ENCODE measurements around the gene SLC6A3.

The SLC6A3 gene

GRCh38 chr5:1445689-1446601, 705 bp upstream of the SLC6A3 start:
- H3K36me3 Mint-ChIP-seq (ENCODE audit: low read depth): no peaks in the 10 kb centered on the region
- intact Hi-C loops (cut with micrococcal nuclease): no loop called here
- peaks cover 5% of the 10 kb centered on the region for H3K4me1 Mint-ChIP-seq (ENCODE audit: low read depth)
- H3K27me3 Mint-ChIP-seq: peaks cover 81% of the 10 kb centered on the region
- H3K4me3 Mint-ChIP-seq: no peak overlapping the region
- H3K9me3 Mint-ChIP-seq: peaks cover 2% of the 10 kb centered on the region
- no peak overlapping the region for H3K27ac Mint-ChIP-seq

- H3K27me3 Mint-ChIP-seq: peaks cover 83% of the 10 kb centered on the region
- no peaks in the 10 kb centered on the region for H3K36me3 Mint-ChIP-seq (ENCODE audit: low read depth)
- intact Hi-C loops (cut with micrococcal nuclease): no loop called here
- no peak overlapping the region for H3K27ac Mint-ChIP-seq
- H3K4me3 Mint-ChIP-seq: no peak overlapping the region
- peaks cover 5% of the 10 kb centered on the region for H3K4me1 Mint-ChIP-seq (ENCODE audit: low read depth)
- peaks cover 9% of the 10 kb centered on the region for H3K9me3 Mint-ChIP-seq
Measured at GRCh38 chr5:1444361-1445189, 665 bp downstream of the SLC6A3 start.

GRCh38 chr5:1443991-1444360, 1.3 kb downstream of the SLC6A3 start:
- intact Hi-C loops (cut with micrococcal nuclease): no loop called here
- Mint-ChIP-seq H3K27ac (no peak overlapping the region), H3K27me3 (peaks cover 78% of the 10 kb centered on the region), H3K4me3 (no peak overlapping the region), H3K9me3 (peaks cover 9% of the 10 kb centered on the region), H3K36me3 (ENCODE audit: low read depth) (no peaks in the 10 kb centered on the region), H3K4me1 (ENCODE audit: low read depth) (peaks cover 5% of the 10 kb centered on the region)

- H3K4me1 Mint-ChIP-seq (ENCODE audit: low read depth): peaks cover 5% of the 10 kb centered on the region
- H3K4me3 Mint-ChIP-seq: no peak overlapping the region
- intact Hi-C loops (cut with micrococcal nuclease): no loop called here
- H3K9me3 Mint-ChIP-seq: peaks cover 9% of the 10 kb centered on the region
- H3K27ac Mint-ChIP-seq: no peak overlapping the region
- peaks cover 73% of the 10 kb centered on the region for H3K27me3 Mint-ChIP-seq
- H3K36me3 Mint-ChIP-seq (ENCODE audit: low read depth): no peaks in the 10 kb centered on the region
Measured at GRCh38 chr5:1443171-1443570, 2.1 kb downstream of the SLC6A3 start.

- Mint-ChIP-seq H3K9me3 (peaks cover 9% of the 10 kb centered on the region), H3K27me3 (peaks cover 66% of the 10 kb centered on the region), H3K27ac (no peak overlapping the region), H3K36me3 (ENCODE audit: low read depth) (no peaks in the 10 kb centered on the region), H3K4me3 (no peak overlapping the region), H3K4me1 (ENCODE audit: low read depth) (peaks cover 5% of the 10 kb centered on the region)
- intact Hi-C loops (cut with micrococcal nuclease): no loop called here
Measured at GRCh38 chr5:1442222-1443145, 2.8 kb downstream of the SLC6A3 start.

GRCh38 chr5:1441166-1441865, 3.9 kb downstream of the SLC6A3 start:
- Mint-ChIP-seq H3K4me3 (no peak overlapping the region), H3K27me3 (peaks cover 60% of the 10 kb centered on the region), H3K36me3 (ENCODE audit: low read depth) (no peaks in the 10 kb centered on the region), H3K27ac (no peak overlapping the region), H3K4me1 (ENCODE audit: low read depth) (peaks cover 5% of the 10 kb centered on the region), H3K9me3 (peaks cover 9% of the 10 kb centered on the region)
- intact Hi-C loops (cut with micrococcal nuclease): no loop called here

GRCh38 chr5:1440098-1440493, 5.1 kb downstream of the SLC6A3 start:
- H3K9me3 Mint-ChIP-seq: peaks cover 9% of the 10 kb centered on the region
- H3K27ac Mint-ChIP-seq: no peak overlapping the region
- H3K4me1 Mint-ChIP-seq (ENCODE audit: low read depth): peaks cover 5% of the 10 kb centered on the region
- intact Hi-C loops (cut with micrococcal nuclease): no loop called here
- peaks cover 53% of the 10 kb centered on the region for H3K27me3 Mint-ChIP-seq
- H3K36me3 Mint-ChIP-seq (ENCODE audit: low read depth): no peaks in the 10 kb centered on the region
- no peak overlapping the region for H3K4me3 Mint-ChIP-seq

GRCh38 chr5:1439388-1440097, 5.7 kb downstream of the SLC6A3 start:
- H3K36me3 Mint-ChIP-seq (ENCODE audit: low read depth): no peaks in the 10 kb centered on the region
- H3K4me1 Mint-ChIP-seq (ENCODE audit: low read depth): peaks cover 2% of the 10 kb centered on the region
- intact Hi-C loops (cut with micrococcal nuclease): no loop called here
- H3K4me3 Mint-ChIP-seq: no peak overlapping the region
- H3K27me3 Mint-ChIP-seq: peaks cover 48% of the 10 kb centered on the region
- peaks cover 9% of the 10 kb centered on the region for H3K9me3 Mint-ChIP-seq
- no peak overlapping the region for H3K27ac Mint-ChIP-seq

- no peaks in the 10 kb centered on the region for H3K4me1 Mint-ChIP-seq (ENCODE audit: low read depth)
- H3K9me3 Mint-ChIP-seq: peaks cover 9% of the 10 kb centered on the region
- no peaks in the 10 kb centered on the region for H3K36me3 Mint-ChIP-seq (ENCODE audit: low read depth)
- intact Hi-C loops (cut with micrococcal nuclease): no loop called here
- peaks cover 42% of the 10 kb centered on the region for H3K27me3 Mint-ChIP-seq
- H3K27ac Mint-ChIP-seq: no peak overlapping the region
- H3K4me3 Mint-ChIP-seq: no peak overlapping the region
Measured at GRCh38 chr5:1438871-1439270, 6.4 kb downstream of the SLC6A3 start.

GRCh38 chr5:1437876-1438559, 7.2 kb downstream of the SLC6A3 start:
- H3K9me3 Mint-ChIP-seq: peaks cover 18% of the 10 kb centered on the region
- no peak overlapping the region for H3K4me3 Mint-ChIP-seq
- H3K27me3 Mint-ChIP-seq: peaks cover 33% of the 10 kb centered on the region
- H3K27ac Mint-ChIP-seq: no peak overlapping the region
- no peaks in the 10 kb centered on the region for H3K4me1 Mint-ChIP-seq (ENCODE audit: low read depth)
- no peaks in the 10 kb centered on the region for H3K36me3 Mint-ChIP-seq (ENCODE audit: low read depth)
- intact Hi-C loops (cut with micrococcal nuclease): no loop called here

- Mint-ChIP-seq H3K4me1 (ENCODE audit: low read depth) (no peaks in the 10 kb centered on the region), H3K27ac (no peak overlapping the region), H3K27me3 (peaks cover 26% of the 10 kb centered on the region), H3K4me3 (no peak overlapping the region), H3K9me3 (peaks cover 24% of the 10 kb centered on the region), H3K36me3 (ENCODE audit: low read depth) (no peaks in the 10 kb centered on the region)
- intact Hi-C loops (cut with micrococcal nuclease): no loop called here
Measured at GRCh38 chr5:1437226-1437829, 7.9 kb downstream of the SLC6A3 start.

- intact Hi-C loops (cut with micrococcal nuclease): no loop called here
- H3K27me3 Mint-ChIP-seq: peaks cover 20% of the 10 kb centered on the region
- no peaks in the 10 kb centered on the region for H3K4me1 Mint-ChIP-seq (ENCODE audit: low read depth)
- H3K4me3 Mint-ChIP-seq: no peak overlapping the region
- H3K27ac Mint-ChIP-seq: no peak overlapping the region
- H3K9me3 Mint-ChIP-seq: peaks cover 27% of the 10 kb centered on the region
- no peaks in the 10 kb centered on the region for H3K36me3 Mint-ChIP-seq (ENCODE audit: low read depth)
Measured at GRCh38 chr5:1436681-1437080, 8.6 kb downstream of the SLC6A3 start.
